ENCODE data around the gene ADK.

GRCh38 chr10:74322565-74322964, 171.5 kb downstream of the ADK start:
- no peak for TF ChIP-seq EZH2 (IDR thresholded peaks at IDR 0.05; ENCODE audit: low read length, missing control alignments)
- TF ChIP-seq, protein P1, sequence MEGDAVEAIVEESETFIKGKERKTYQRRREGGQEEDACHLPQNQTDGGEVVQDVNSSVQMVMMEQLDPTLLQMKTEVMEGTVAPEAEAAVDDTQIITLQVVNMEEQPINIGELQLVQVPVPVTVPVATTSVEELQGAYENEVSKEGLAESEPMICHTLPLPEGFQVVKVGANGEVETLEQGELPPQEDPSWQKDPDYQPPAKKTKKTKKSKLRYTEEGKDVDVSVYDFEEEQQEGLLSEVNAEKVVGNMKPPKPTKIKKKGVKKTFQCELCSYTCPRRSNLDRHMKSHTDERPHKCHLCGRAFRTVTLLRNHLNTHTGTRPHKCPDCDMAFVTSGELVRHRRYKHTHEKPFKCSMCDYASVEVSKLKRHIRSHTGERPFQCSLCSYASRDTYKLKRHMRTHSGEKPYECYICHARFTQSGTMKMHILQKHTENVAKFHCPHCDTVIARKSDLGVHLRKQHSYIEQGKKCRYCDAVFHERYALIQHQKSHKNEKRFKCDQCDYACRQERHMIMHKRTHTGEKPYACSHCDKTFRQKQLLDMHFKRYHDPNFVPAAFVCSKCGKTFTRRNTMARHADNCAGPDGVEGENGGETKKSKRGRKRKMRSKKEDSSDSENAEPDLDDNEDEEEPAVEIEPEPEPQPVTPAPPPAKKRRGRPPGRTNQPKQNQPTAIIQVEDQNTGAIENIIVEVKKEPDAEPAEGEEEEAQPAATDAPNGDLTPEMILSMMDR (conservative IDR thresholded peaks at IDR 0.05 in 1 of 2, IDR thresholded peaks at IDR 0.05 in 1 of 2; ENCODE audit: low read depth in 1 of 2, low read length in 2 of 2): no peak

Measured in fibroblast of lung (primary cell).